ENCODE results near the gene OR2F1. TPM values are rescaled to one million over a fixed set of nuclear protein-coding genes. Genes with fewer than 3 reads are reported as not detected.

The OR2F1 gene
- total RNA-seq, 4 donors from 2014 or later, result not detected

- TF ChIP-seq CTCF (IDR thresholded peaks at IDR 0.05), result no peak
- no peak for TF ChIP-seq POLR2A (IDR thresholded peaks at IDR 0.05)
- no peaks in the 10 kb centered on the region for H3K9me3 ChIP-seq
- intact Hi-C loops (cut with DNase I), result no loop called here
- no peak overlapping the region for H3K4me3 ChIP-seq (replicated peaks in 1 of 3)
- WGBS, 2 donors, result 86 to 90% methylated on average over 3 of the region's 3 CpGs
- no peak for DNase-seq
- H3K36me3 ChIP-seq, result no peaks in the 10 kb centered on the region
- H3K27me3 ChIP-seq, result no peaks in the 10 kb centered on the region
- no peak overlapping the region for H3K27ac ChIP-seq
- H3K4me1 ChIP-seq, result no peaks in the 10 kb centered on the region
Observed at GRCh38 chr7:143953421-143953820, 1.2 kb upstream of the OR2F1 start.

- Histone ChIP-seq H3K27me3 (no peaks in the 10 kb centered on the region), H3K36me3 (no peaks in the 10 kb centered on the region), H3K9me3 (no peaks in the 10 kb centered on the region), H3K4me1 (no peaks in the 10 kb centered on the region), H3K27ac (no peak overlapping the region), H3K4me3 (replicated peaks in 1 of 3) (no peak overlapping the region)
- intact Hi-C loops (cut with DNase I), result no loop called here
- no peak for DNase-seq
- WGBS, 2 donors, result 87 to 97% methylated on average over 2 of the region's 2 CpGs
- no peak for TF ChIP-seq POLR2A (IDR thresholded peaks at IDR 0.05)
- TF ChIP-seq CTCF (IDR thresholded peaks at IDR 0.05), result no peak
Observed at GRCh38 chr7:143954135-143954534, 509 bp upstream of the OR2F1 start.

- Histone ChIP-seq H3K36me3 (no peaks in the 10 kb centered on the region), H3K4me1 (no peaks in the 10 kb centered on the region), H3K4me3 (replicated peaks in 1 of 3) (no peak overlapping the region), H3K27ac (no peak overlapping the region), H3K27me3 (no peaks in the 10 kb centered on the region), H3K9me3 (no peaks in the 10 kb centered on the region)
- 58 to 62% methylated on average over 3 of the region's 3 CpGs for WGBS, 2 donors
- intact Hi-C loops (cut with DNase I), result no loop called here
- DNase-seq, result no peak
- no peak for TF ChIP-seq CTCF (IDR thresholded peaks at IDR 0.05)
Observed at GRCh38 chr7:143958781-143959180, 4.1 kb downstream of the OR2F1 start.

GRCh38 chr7:143960813-143961610 lies 6.4 kb downstream of the OR2F1 start:
- TF ChIP-seq CTCF (IDR thresholded peaks at IDR 0.05) (no peak), POLR2A (IDR thresholded peaks at IDR 0.05) (no peak)
- H3K27me3 ChIP-seq, result no peaks in the 10 kb centered on the region
- intact Hi-C loops (cut with DNase I), result no loop called here
- DNase-seq, result no peak
- no peaks in the 10 kb centered on the region for H3K36me3 ChIP-seq
- H3K4me1 ChIP-seq, result no peaks in the 10 kb centered on the region
- H3K27ac ChIP-seq, result no peak overlapping the region
- WGBS, 2 donors, result 78 to 80% methylated on average over 5 of the region's 5 CpGs
- no peaks in the 10 kb centered on the region for H3K9me3 ChIP-seq
- H3K4me3 ChIP-seq (replicated peaks in 1 of 3), result no peak overlapping the region

GRCh38 chr7:143965280-143965679 lies 10.6 kb downstream of the OR2F1 start:
- no peak for DNase-seq
- Histone ChIP-seq H3K9me3 (no peaks in the 10 kb centered on the region), H3K27me3 (no peaks in the 10 kb centered on the region), H3K4me1 (no peaks in the 10 kb centered on the region), H3K36me3 (no peaks in the 10 kb centered on the region), H3K27ac (no peak overlapping the region), H3K4me3 (replicated peaks in 1 of 3) (no peak overlapping the region)
- no peak for TF ChIP-seq POLR2A (IDR thresholded peaks at IDR 0.05)
- no peak for TF ChIP-seq CTCF (IDR thresholded peaks at IDR 0.05)
- 57 to 65% methylated on average over 2 of the region's 2 CpGs for WGBS, 2 donors
- intact Hi-C loops (cut with DNase I), result no loop called here
